ENCODE measurements around the gene FRAT2.

DNA sequence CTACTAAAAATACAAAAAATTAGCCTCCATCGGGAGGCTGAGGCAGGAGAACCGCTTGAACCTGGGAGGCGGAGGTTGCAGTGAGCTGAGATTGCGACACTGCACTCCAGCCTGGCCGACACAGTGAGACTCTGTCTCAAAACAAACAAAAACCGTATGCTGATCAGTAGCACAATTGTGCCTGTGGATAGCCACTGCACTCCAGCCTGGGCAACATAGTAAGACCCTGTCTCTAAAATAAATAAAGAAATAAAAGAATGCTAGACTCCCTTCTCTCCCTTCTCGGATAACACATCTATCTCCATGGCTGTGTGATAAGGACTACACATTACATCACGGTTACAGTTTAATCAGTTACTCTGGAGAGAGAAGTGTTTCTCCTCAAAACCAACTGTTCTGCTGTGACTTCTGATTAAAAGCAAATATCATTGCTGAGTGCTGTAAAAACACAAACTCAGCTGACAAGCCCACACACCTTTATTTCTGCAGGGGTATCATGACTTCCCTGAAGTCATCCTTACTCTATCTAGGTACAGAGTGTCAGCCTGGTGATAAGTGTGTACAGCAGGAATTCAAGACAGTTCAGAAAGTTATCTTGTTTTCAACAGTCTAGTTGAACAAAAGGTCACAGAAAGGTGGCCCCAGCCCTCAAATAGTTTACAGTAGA is 36.8 kb downstream of the FRAT2 start:
- TF ChIP-seq, protein P1, sequence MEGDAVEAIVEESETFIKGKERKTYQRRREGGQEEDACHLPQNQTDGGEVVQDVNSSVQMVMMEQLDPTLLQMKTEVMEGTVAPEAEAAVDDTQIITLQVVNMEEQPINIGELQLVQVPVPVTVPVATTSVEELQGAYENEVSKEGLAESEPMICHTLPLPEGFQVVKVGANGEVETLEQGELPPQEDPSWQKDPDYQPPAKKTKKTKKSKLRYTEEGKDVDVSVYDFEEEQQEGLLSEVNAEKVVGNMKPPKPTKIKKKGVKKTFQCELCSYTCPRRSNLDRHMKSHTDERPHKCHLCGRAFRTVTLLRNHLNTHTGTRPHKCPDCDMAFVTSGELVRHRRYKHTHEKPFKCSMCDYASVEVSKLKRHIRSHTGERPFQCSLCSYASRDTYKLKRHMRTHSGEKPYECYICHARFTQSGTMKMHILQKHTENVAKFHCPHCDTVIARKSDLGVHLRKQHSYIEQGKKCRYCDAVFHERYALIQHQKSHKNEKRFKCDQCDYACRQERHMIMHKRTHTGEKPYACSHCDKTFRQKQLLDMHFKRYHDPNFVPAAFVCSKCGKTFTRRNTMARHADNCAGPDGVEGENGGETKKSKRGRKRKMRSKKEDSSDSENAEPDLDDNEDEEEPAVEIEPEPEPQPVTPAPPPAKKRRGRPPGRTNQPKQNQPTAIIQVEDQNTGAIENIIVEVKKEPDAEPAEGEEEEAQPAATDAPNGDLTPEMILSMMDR (IDR thresholded peaks at IDR 0.05): no peak
- TF ChIP-seq POLR2AphosphoS5 (IDR thresholded peaks at IDR 0.05): no peak
